Left ventricle myocardium inferior (tissue), 1 donor: ENCODE measurements around the gene UBE2E3. TPM values are rescaled to one million over a fixed set of nuclear protein-coding genes. Genes with fewer than 3 reads are reported as not detected.
A peak's percentile ranks its signal among the peaks of the same experiment; 100 is the strongest.

ENCODE experiments used
- DNase-seq: peaks from one replicate; pipeline ENCODE4 v3.0.0-alpha.2; 2020
- H3K27ac ChIP-seq: fragments of 200-600 bp; replicated peaks from 2 replicates; pipeline ENCODE4 v1.8.0; 2021
- H3K27me3 ChIP-seq: fragments of 200-600 bp; 2 replicates; pipeline ENCODE4 v1.8.0; 2021; ENCODE audit warnings: low read depth
- H3K36me3 ChIP-seq: fragments of 200-600 bp; 2 replicates; pipeline ENCODE4 v1.8.0; 2021
- H3K4me1 ChIP-seq: fragments of 200-600 bp; 2 replicates; pipeline ENCODE4 v1.8.0; 2021
- H3K4me3 ChIP-seq: fragments of 200-600 bp; 2 replicates; pipeline ENCODE4 v1.8.0; 2021; ENCODE audit warnings: mild to moderate bottlenecking, moderate library complexity
- H3K9me3 ChIP-seq: fragments of 200-600 bp; replicated peaks from 2 replicates; pipeline ENCODE4 v1.8.0; 2021
- intact Hi-C: fragments of 100-400 bp; cut with micrococcal nuclease; formaldehyde crosslinking; loops from one replicate; pipeline ENCODE4 v1.11.0; 2022
- total RNA-seq: library from RNA; stranded (reverse); fragmentation: NEBNext Ultra II Directional; extraction: Animal tissue kit (Norgen Biotek cat#: 25700); gene quantifications from one replicate; pipeline ENCODE4 v1.2.1, GENCODE V29; 2021
- TF ChIP-seq, protein P1 (sequence below): fragments of 200-600 bp; IDR thresholded peaks from 2 replicates; pipeline ENCODE4 v1.8.0; 2021; ENCODE audit warnings: antibody characterized with exemption, mild to moderate bottlenecking, borderline replicate concordance
- donor health status: DM: no; HTN: yes; CAD: no; lungs with severe emphysema.

Gene UBE2E3
- total RNA-seq, 1 donor from 2014 or later = 53.5 TPM

GRCh38 chr2:181073896-181074295, 93.5 kb downstream of the UBE2E3 start:
- Histone ChIP-seq H3K27ac (no peak overlapping the region), H3K4me1 (peaks cover 19% of the 10 kb centered on the region), H3K9me3 (no peaks in the 10 kb centered on the region), H3K4me3 (no peak overlapping the region), H3K27me3 (no peaks in the 10 kb centered on the region), H3K36me3 (no peaks in the 10 kb centered on the region)
- no peak for DNase-seq
- TF ChIP-seq, protein P1, sequence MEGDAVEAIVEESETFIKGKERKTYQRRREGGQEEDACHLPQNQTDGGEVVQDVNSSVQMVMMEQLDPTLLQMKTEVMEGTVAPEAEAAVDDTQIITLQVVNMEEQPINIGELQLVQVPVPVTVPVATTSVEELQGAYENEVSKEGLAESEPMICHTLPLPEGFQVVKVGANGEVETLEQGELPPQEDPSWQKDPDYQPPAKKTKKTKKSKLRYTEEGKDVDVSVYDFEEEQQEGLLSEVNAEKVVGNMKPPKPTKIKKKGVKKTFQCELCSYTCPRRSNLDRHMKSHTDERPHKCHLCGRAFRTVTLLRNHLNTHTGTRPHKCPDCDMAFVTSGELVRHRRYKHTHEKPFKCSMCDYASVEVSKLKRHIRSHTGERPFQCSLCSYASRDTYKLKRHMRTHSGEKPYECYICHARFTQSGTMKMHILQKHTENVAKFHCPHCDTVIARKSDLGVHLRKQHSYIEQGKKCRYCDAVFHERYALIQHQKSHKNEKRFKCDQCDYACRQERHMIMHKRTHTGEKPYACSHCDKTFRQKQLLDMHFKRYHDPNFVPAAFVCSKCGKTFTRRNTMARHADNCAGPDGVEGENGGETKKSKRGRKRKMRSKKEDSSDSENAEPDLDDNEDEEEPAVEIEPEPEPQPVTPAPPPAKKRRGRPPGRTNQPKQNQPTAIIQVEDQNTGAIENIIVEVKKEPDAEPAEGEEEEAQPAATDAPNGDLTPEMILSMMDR = no peak
- intact Hi-C loops = no loop called here

DNA sequence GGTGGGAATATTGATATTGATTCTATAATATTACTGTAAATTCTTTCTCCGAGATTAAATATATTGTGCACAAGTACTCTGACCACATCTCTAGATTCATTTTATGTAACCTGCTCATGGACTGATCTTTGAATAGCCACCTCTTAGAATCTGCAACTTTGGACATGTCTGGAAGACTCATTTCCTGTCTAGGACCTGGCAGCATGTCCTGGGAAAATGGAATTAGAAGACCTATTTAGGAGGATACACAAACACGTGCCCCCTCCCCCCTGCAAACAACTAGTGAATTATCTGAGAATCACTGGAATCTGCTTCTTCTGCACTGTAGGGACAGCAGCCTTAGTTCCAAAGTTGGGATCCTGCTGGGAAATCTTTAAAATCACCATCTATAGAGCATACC, 94.1 kb downstream of the UBE2E3 start:
- TF ChIP-seq, protein P1 = no peak
- Histone ChIP-seq H3K9me3 (no peaks in the 10 kb centered on the region), H3K4me1 (peaks cover 20% of the 10 kb centered on the region), H3K36me3 (no peaks in the 10 kb centered on the region), H3K27ac (no peak overlapping the region), H3K4me3 (no peak overlapping the region), H3K27me3 (no peaks in the 10 kb centered on the region)
- no peak for DNase-seq
- intact Hi-C loops = no loop called here

DNA sequence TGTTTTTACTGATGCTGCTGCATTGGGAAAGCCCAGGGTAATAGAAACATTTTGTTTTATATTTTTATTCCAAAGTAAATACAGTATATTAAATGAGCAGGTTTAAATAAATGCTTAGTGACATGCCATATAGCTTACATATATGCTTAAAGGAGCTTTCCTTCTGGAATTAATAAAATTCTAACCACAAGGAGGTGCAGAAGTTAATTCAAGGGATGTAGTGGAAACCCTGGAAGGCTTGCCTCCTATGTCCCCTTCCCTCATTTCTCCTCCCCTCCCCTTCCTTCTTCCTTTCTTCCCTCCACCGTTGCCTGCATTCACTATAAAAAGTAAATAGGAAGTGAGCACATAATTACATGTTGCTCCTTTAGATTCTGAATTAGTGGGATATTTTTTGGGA, 96.3 kb downstream of the UBE2E3 start:
- no peaks in the 10 kb centered on the region for H3K9me3 ChIP-seq
- intact Hi-C loops = no loop called here
- DNase-seq = no peak
- no peaks in the 10 kb centered on the region for H3K27me3 ChIP-seq
- H3K4me1 ChIP-seq = peaks cover 27% of the 10 kb centered on the region
- TF ChIP-seq, protein P1 = no peak
- H3K36me3 ChIP-seq = no peaks in the 10 kb centered on the region
- H3K4me3 ChIP-seq = no peak overlapping the region
- H3K27ac ChIP-seq = no peak overlapping the region

- intact Hi-C loops = no loop called here
- no peaks in the 10 kb centered on the region for H3K9me3 ChIP-seq
- no peaks in the 10 kb centered on the region for H3K36me3 ChIP-seq
- H3K27ac ChIP-seq = no peak overlapping the region
- DNase-seq = no peak
- no peaks in the 10 kb centered on the region for H3K27me3 ChIP-seq
- no peak overlapping the region for H3K4me3 ChIP-seq
- TF ChIP-seq, protein P1 = peak; percentile 82
- H3K4me1 ChIP-seq = peaks cover 27% of the 10 kb centered on the region
Measured at GRCh38 chr2:181077128-181077709, 96.8 kb downstream of the UBE2E3 start.

- Histone ChIP-seq H3K9me3 (no peaks in the 10 kb centered on the region), H3K27ac (no peak overlapping the region), H3K27me3 (no peaks in the 10 kb centered on the region), H3K36me3 (no peaks in the 10 kb centered on the region), H3K4me1 (peaks cover 9% of the 10 kb centered on the region), H3K4me3 (no peak overlapping the region)
- intact Hi-C loops = no loop called here
- no peak for DNase-seq
- TF ChIP-seq, protein P1 = no peak
Measured at GRCh38 chr2:181083140-181083539, 102.7 kb downstream of the UBE2E3 start.
